NCI-H2196 treated with DMSO at 0.1 percent for 48 hours (cell line): ENCODE measurements around the gene TNRC6C.

Experiments
- DNase-seq: peaks from one replicate; lab custom pipeline; 2025; ENCODE audit not compliant: unreplicated experiment; lab: John Stamatoyannopoulos, UW

TNRC6C gene

GRCh38 chr17:77957857-77958715 lies at the start of gene TNRC6C:
Gene TNRC6C, plus strand, starts transcription at chr17:77958703. Its CDS starts 45,504 bp downstream, at chr17:78004207.
- peak; percentile 100 for DNase-seq

GRCh38 chr17:77909236-77909635 lies 49.3 kb upstream of the TNRC6C start:
- no peak for DNase-seq

GRCh38 chr17:77909816-77910215 lies 48.7 kb upstream of the TNRC6C start:
- no peak for DNase-seq

GRCh38 chr17:77914385-77915254 lies 43.9 kb upstream of the TNRC6C start:
- no peak for DNase-seq

GRCh38 chr17:77915594-77916021 lies 42.9 kb upstream of the TNRC6C start:
- DNase-seq: no peak

GRCh38 chr17:77916264-77916663 lies 42.2 kb upstream of the TNRC6C start:
- DNase-seq: no peak

- DNase-seq: no peak
These were observed 41.6 kb upstream of the TNRC6C start for GRCh38 chr17:77916703-77917481.

- DNase-seq: no peak
These were observed 39.2 kb upstream of the TNRC6C start for GRCh38 chr17:77919276-77919675.

GRCh38 chr17:77923135-77923534 lies 35.4 kb upstream of the TNRC6C start:
- no peak for DNase-seq

- DNase-seq: no peak
These were observed 34.6 kb upstream of the TNRC6C start for GRCh38 chr17:77923776-77924513.

GRCh38 chr17:77924757-77925336 lies 33.7 kb upstream of the TNRC6C start:
- no peak for DNase-seq

GRCh38 chr17:77925831-77926543 lies 32.5 kb upstream of the TNRC6C start:
- DNase-seq: no peak

GRCh38 chr17:77926981-77927380 lies 31.5 kb upstream of the TNRC6C start:
- DNase-seq: no peak

GRCh38 chr17:77927777-77928518 lies 30.6 kb upstream of the TNRC6C start:
- DNase-seq: no peak

GRCh38 chr17:77928519-77929179 lies 29.9 kb upstream of the TNRC6C start:
- DNase-seq: no peak

GRCh38 chr17:77929180-77929564 lies 29.3 kb upstream of the TNRC6C start:
- no peak for DNase-seq

GRCh38 chr17:77929871-77930436 lies 28.5 kb upstream of the TNRC6C start:
- DNase-seq: no peak
